ENCODE results near the gene CDK2.

Gene CDK2

DNA sequence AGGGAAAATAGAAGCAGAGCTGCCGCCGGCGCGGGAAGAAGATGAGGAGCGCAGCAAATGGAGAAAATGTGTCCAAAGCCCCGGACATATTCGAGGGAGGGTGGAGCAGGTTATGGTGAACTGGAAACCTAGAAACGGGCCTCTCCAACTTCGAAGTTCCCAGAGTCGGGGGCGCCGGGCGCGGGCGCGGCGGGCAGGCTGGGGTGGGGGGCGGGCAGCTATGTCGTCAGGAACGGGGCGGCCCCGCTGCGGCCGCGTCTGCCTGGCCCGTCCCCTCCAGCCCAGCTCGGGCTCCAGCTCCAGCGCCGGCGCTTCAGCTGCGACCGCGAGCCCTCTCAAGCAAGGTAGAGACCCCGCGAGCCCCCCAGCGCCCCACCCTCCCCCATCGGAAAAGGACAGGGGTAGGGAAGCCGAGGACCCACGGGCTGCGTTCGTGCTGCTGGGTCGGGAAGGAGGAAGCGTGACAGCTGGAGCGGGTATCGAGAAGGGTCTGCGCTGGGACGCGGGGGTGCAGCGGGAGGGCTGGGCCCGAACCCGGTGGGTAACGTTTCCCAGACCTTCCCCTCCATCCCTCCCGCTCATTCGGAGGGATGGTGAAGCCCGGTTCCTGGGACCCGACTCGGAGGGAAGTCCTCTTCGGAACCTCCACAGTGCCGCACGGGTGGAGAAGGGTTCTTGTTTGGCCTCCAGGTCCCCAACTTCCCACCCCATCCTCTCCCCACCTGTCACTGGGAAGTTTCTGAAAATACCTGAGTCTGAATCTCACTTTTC is 34.7 kb upstream of the CDK2 start:
- H3K4me1 ChIP-seq (ENCODE audit: insufficient read depth, low read length), result peaks cover 12% of the 10 kb centered on the region
- no peaks in the 10 kb centered on the region for H3K9me3 ChIP-seq (ENCODE audit: low read length)
- peaks cover 6% of the 10 kb centered on the region for H3K27me3 ChIP-seq (ENCODE audit: insufficient read depth, low read length)
- peak overlapping the region; percentile 49 for H3K4me3 ChIP-seq (ENCODE audit: low read length)
- no peaks in the 10 kb centered on the region for H3K36me3 ChIP-seq (ENCODE audit: insufficient read depth, low read length)
- peak overlapping the region; percentile 63 for H2AFZ ChIP-seq (ENCODE audit: low read depth, low read length)

DNA sequence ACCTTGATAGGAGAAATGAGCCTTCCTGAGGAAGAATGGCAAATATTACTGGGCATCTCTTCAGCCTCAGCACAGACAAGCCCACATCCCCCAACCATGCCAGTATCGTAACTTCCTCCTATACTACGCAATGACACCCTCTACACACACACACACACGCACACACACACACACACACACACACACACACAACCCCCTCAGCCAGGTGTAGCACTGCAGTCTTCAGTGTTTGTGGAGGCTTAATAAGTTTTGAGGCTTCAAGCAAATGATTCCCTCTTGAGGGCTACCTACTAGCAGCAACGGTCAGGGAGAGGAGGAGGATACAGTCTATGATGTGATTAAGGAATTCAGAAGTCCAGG is 34.1 kb upstream of the CDK2 start:
- H3K27me3 ChIP-seq (ENCODE audit: insufficient read depth, low read length), result peaks cover 6% of the 10 kb centered on the region
- H3K4me3 ChIP-seq (ENCODE audit: low read length), result peak overlapping the region; percentile 49
- H3K9me3 ChIP-seq (ENCODE audit: low read length), result no peaks in the 10 kb centered on the region
- H3K4me1 ChIP-seq (ENCODE audit: insufficient read depth, low read length), result peaks cover 12% of the 10 kb centered on the region
- H3K36me3 ChIP-seq (ENCODE audit: insufficient read depth, low read length), result no peaks in the 10 kb centered on the region
- H2AFZ ChIP-seq (ENCODE audit: low read depth, low read length), result peak overlapping the region; percentile 63

DNA sequence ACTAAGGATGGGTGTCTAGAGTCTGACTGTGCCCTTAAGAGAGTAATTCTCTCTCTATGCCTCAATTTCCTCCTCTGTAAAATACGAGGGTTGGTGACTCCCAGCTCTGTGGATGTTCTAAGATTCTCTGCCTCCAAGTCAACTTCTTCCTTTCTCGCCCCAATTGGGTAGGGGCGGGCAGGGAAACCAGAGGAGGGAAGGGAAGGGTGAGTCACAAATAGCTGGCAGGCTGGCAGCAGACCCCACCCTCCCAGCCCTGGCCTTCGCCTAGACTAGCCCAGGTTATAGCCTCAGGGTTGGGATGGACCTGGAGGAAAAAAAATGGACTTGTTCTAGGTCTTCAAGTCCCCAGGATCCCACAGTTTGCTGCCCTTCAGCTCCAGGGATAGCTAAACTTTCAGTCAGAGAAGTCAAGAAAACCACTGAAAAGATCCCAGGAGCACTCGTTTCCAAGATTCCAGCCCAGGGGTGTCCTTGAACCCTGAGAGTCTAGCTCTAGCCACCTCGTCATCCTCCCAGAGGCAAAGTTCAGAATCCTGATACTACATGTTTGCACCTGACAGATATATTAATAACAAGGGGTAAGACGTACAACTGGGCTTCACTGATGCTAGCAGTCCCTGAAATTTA is 33.3 kb upstream of the CDK2 start:
- Histone ChIP-seq H3K36me3 (ENCODE audit: insufficient read depth, low read length) (no peaks in the 10 kb centered on the region), H3K4me3 (ENCODE audit: low read length) (no peak overlapping the region), H3K27me3 (ENCODE audit: insufficient read depth, low read length) (peaks cover 6% of the 10 kb centered on the region), H2AFZ (ENCODE audit: low read depth, low read length) (no peak overlapping the region), H3K4me1 (ENCODE audit: insufficient read depth, low read length) (peaks cover 12% of the 10 kb centered on the region), H3K9me3 (ENCODE audit: low read length) (no peaks in the 10 kb centered on the region)

DNA sequence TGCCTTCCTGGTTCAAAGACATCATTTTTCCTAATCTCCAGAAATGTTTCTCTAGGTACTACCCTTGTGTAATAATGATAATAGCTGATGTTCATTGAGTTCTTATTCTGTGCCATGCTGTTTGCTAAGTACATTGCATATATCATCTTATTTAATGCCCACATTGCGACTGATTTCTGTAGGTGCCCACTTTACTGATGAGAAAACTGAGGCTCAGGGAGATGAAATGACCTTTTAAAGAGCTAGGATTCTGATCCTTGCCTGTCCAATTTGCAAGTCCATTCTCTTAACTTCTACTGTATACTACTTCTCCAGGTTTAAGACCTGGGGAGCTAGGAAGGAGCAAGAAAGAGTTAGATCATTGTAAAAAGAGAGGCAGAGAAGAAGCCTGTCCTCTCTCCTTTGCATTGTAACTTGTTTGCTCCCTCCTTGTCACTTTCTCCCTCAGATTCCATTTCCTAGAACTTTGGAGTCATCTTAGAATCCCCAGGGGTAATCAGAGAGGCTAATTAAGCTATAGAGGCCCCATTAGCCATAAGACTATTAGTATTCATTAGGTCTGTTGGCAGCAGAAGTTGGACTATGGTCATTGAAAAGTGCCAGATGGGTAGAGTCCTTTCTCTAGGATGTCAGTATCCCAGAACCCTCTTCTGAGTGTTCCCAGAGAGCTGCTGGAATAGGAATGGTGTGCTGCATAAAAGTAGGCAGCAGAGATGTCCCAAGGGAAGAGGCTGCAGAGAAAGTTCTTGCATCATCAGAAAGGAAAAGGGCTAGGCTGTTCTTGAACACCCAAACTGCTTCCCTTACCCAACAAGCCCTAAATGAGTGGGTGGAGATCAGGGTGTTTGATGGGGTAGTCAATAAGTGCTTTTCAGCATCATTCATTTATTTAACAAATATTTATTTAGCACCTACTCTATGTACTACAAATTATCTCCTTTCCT is 32.6 kb upstream of the CDK2 start:
- Histone ChIP-seq H3K4me1 (ENCODE audit: insufficient read depth, low read length) (peaks cover 12% of the 10 kb centered on the region), H3K36me3 (ENCODE audit: insufficient read depth, low read length) (no peaks in the 10 kb centered on the region), H2AFZ (ENCODE audit: low read depth, low read length) (no peak overlapping the region), H3K4me3 (ENCODE audit: low read length) (no peak overlapping the region), H3K9me3 (ENCODE audit: low read length) (no peaks in the 10 kb centered on the region), H3K27me3 (ENCODE audit: insufficient read depth, low read length) (peaks cover 6% of the 10 kb centered on the region)

DNA sequence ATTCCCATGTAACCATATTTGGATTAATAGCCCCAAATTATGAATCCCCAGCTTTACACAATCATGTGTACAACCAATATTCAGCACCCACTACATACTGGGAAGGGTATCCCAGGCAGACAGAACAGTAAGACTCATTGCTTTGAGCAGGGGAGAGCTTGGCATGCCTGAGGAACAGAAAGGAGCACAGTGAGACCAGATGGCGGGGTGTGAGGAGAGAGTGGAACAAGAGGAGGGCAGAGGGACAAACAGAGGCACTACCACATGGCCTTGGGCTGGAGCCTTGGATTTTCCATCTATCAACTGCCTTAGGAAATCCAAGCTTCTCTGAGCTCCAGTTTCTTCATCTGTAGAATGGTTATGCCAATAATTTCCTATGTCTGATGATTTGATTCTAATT is 31.9 kb upstream of the CDK2 start:
- Histone ChIP-seq H3K27me3 (ENCODE audit: insufficient read depth, low read length) (peaks cover 6% of the 10 kb centered on the region), H3K36me3 (ENCODE audit: insufficient read depth, low read length) (no peaks in the 10 kb centered on the region), H3K9me3 (ENCODE audit: low read length) (no peaks in the 10 kb centered on the region), H3K4me1 (ENCODE audit: insufficient read depth, low read length) (peaks cover 12% of the 10 kb centered on the region), H3K4me3 (ENCODE audit: low read length) (no peak overlapping the region), H2AFZ (ENCODE audit: low read depth, low read length) (no peak overlapping the region)

DNA sequence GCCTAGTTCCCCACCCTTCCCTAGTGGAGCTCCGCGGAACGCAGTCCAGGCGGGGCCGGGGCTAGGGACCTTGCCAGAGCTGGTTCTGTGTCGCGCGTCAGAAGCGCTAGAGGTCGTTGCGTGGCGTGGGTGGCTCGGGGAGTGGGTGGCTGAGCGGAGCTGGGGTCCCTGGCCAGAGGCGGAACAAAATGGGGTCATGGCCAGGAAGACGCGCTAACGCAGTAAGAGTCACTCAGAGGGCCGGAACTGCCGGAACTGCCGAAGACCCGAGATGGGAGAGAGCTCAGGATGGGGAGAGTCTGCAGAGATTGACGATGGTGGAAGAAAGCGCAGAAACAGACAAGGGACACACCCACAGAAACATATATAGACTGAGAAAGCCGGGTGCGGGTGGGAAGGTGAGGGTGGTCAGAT is 30.9 kb upstream of the CDK2 start:
- Histone ChIP-seq H2AFZ (ENCODE audit: low read depth, low read length) (no peak overlapping the region), H3K36me3 (ENCODE audit: insufficient read depth, low read length) (no peaks in the 10 kb centered on the region), H3K4me1 (ENCODE audit: insufficient read depth, low read length) (peaks cover 17% of the 10 kb centered on the region), H3K9me3 (ENCODE audit: low read length) (no peaks in the 10 kb centered on the region), H3K27me3 (ENCODE audit: insufficient read depth, low read length) (peaks cover 6% of the 10 kb centered on the region), H3K4me3 (ENCODE audit: low read length) (no peak overlapping the region)

DNA sequence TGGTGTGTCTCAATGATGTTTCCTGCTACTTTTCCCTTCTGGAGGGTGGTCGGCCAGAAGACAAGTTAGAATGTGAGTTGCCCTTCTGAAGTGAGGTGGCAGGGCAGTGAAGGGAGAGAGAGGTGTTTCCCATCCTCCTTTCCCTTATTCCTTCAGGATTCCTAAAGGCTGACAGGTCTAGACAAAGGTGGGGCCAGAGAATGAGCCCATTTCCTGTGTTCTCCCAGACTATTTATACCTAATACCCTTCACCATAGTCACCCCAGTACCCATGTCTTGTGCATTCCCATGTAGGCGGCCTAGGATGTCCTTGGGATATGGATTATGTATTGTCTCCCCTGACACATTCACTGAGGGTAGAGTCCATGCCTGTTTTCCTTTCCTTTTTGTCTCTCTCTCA is 28.6 kb upstream of the CDK2 start:
- peaks cover 7% of the 10 kb centered on the region for H3K4me1 ChIP-seq (ENCODE audit: insufficient read depth, low read length)
- no peak overlapping the region for H2AFZ ChIP-seq (ENCODE audit: low read depth, low read length)
- no peaks in the 10 kb centered on the region for H3K27me3 ChIP-seq (ENCODE audit: insufficient read depth, low read length)
- H3K9me3 ChIP-seq (ENCODE audit: low read length), result no peaks in the 10 kb centered on the region
- no peak overlapping the region for H3K4me3 ChIP-seq (ENCODE audit: low read length)
- no peaks in the 10 kb centered on the region for H3K36me3 ChIP-seq (ENCODE audit: insufficient read depth, low read length)

DNA sequence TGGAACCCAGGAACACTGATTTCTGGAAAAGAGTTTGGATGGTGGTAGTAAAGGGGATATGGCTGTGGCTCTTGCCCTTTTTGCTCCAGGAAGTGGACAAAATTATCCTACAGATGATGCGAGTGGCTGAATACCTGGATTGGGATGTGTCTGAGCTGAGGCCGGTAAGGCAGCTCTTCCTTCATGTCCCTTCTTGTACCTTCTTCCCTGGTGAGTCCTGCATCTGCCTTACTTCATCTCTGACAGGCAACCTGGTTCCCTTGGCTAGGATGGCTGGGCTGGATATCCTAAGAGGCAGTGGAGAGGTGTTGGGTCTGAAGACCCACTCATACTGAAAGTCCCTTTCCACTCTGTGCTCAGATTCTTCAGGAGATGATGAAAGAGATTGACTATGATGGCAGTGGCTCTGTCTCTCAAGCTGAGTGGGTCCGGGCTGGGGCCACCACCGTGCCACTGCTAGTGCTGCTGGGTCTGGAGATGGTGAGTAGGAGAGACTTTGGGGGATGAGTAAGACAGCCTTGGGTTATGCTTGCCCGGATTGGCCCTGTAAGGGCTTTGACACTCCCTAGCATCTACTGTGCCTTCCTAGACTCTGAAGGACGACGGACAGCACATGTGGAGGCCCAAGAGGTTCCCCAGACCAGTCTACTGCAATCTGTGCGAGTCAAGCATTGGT is 27.7 kb upstream of the CDK2 start:
- no peak overlapping the region for H3K4me3 ChIP-seq (ENCODE audit: low read length)

DNA sequence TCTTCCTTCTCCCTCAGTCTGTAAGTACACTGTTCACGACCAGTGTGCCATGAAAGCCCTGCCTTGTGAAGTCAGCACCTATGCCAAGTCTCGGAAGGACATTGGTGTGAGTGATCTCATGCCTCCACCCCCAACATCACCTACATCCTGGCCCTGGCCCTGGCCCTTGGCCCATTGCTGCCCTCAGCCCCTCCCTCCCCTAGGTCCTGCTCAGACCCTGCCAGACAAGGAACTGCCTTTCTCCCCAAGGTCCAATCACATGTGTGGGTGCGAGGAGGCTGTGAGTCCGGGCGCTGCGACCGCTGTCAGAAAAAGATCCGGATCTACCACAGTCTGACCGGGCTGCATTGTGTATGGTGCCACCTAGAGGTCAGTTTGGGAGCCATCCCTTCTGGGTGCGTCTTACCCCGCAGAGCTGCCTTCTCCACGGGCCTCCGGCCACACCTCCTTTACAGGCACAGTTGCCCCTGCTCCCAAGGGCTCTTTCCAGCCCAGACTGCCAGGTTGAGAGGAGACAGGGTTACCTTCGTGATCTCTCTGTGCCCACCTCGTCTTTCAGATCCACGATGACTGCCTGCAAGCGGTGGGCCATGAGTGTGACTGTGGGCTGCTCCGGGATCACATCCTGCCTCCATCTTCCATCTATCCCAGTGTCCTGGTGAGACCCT is 26.4 kb upstream of the CDK2 start:
- Histone ChIP-seq H3K27me3 (ENCODE audit: insufficient read depth, low read length) (no peaks in the 10 kb centered on the region), H3K4me3 (ENCODE audit: low read length) (no peak overlapping the region), H2AFZ (ENCODE audit: low read depth, low read length) (no peak overlapping the region), H3K36me3 (ENCODE audit: insufficient read depth, low read length) (no peaks in the 10 kb centered on the region), H3K4me1 (ENCODE audit: insufficient read depth, low read length) (peaks cover 7% of the 10 kb centered on the region), H3K9me3 (ENCODE audit: low read length) (no peaks in the 10 kb centered on the region)

More for the DNA sequence above, 27.7 kb upstream of the CDK2 start:
- Histone ChIP-seq H3K36me3 (ENCODE audit: insufficient read depth, low read length) (no peaks in the 10 kb centered on the region), H2AFZ (ENCODE audit: low read depth, low read length) (no peak overlapping the region), H3K4me1 (ENCODE audit: insufficient read depth, low read length) (peaks cover 7% of the 10 kb centered on the region), H3K9me3 (ENCODE audit: low read length) (no peaks in the 10 kb centered on the region), H3K27me3 (ENCODE audit: insufficient read depth, low read length) (no peaks in the 10 kb centered on the region)

DNA sequence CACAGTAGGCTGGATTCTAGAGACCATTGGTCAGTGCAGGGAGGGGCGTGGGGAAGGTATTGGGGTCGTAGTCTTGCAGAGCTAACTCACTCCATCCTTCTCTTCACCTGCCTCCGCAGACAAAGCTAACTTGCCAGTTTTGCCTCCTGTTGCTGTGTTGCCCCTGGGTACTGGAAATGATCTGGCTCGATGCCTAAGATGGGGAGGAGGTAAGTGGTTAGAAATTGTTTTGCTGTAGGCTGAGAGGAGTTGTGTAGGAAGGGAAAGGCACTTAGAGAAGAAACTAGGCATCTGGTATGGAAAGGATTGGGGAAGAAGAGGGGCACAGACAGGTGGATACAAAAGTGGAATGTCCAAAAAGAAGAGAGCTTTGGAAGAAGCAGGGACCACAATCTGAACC is 24.6 kb upstream of the CDK2 start:
- no peaks in the 10 kb centered on the region for H3K9me3 ChIP-seq (ENCODE audit: low read length)
- H3K27me3 ChIP-seq (ENCODE audit: insufficient read depth, low read length), result no peaks in the 10 kb centered on the region
- H2AFZ ChIP-seq (ENCODE audit: low read depth, low read length), result no peak overlapping the region
- no peaks in the 10 kb centered on the region for H3K36me3 ChIP-seq (ENCODE audit: insufficient read depth, low read length)
- peaks cover 7% of the 10 kb centered on the region for H3K4me1 ChIP-seq (ENCODE audit: insufficient read depth, low read length)
- H3K4me3 ChIP-seq (ENCODE audit: low read length), result no peak overlapping the region

DNA sequence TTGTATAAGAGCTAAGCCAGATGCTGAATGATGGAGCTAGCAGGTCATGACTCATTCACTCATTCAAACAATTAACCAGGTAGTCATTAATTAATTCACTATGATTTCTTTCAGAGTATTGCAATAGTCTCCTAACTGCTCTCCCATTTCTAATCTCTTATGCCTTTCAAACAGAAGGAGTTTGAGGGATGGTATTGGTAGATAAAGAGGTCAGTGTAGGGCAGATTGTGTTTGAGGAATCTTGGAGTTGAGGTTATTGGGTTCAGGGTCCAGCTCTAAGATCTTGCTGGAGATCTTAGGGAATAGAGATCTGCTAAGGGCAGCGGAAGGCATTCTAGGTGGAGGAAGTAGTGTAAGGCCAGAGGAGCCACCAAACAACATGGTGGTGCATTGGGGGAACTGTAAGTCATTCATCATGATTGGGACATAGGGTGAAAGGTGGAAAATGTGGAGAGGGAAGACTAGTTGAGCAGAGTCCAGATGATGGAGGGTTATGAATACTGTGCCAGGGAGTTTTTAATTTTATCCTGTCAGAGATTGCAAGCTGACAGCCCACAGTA is 24.0 kb upstream of the CDK2 start:
- Histone ChIP-seq H3K27me3 (ENCODE audit: insufficient read depth, low read length) (no peaks in the 10 kb centered on the region), H3K4me1 (ENCODE audit: insufficient read depth, low read length) (peaks cover 7% of the 10 kb centered on the region), H3K4me3 (ENCODE audit: low read length) (no peak overlapping the region), H2AFZ (ENCODE audit: low read depth, low read length) (no peak overlapping the region), H3K36me3 (ENCODE audit: insufficient read depth, low read length) (no peaks in the 10 kb centered on the region), H3K9me3 (ENCODE audit: low read length) (no peaks in the 10 kb centered on the region)

DNA sequence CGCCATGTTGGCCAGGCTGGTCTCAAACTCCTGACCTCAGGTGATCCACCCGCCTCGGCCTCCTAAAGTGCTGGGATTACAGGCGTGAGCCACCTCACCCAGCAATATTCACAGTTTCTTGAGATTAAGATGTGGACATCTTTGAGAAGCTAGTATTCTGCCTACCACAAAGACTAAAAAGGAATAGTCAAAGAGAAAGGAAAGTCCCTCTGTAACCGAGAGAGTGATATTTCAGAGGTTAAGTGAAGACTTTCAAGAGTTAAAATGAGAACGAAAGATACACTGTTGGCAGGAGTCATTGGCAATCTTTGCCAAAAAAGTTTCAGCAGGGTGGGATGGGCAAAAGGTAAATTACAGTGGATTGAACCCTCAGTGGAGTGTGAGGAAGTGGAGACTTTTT is 20.1 kb upstream of the CDK2 start:
- Histone ChIP-seq H3K9me3 (ENCODE audit: low read length) (no peaks in the 10 kb centered on the region), H3K4me1 (ENCODE audit: insufficient read depth, low read length) (no peaks in the 10 kb centered on the region), H3K27me3 (ENCODE audit: insufficient read depth, low read length) (no peaks in the 10 kb centered on the region), H3K4me3 (ENCODE audit: low read length) (no peak overlapping the region), H2AFZ (ENCODE audit: low read depth, low read length) (no peak overlapping the region), H3K36me3 (ENCODE audit: insufficient read depth, low read length) (no peaks in the 10 kb centered on the region)
